HCT116 (cell line): Measurements from ENCODE around the gene APOM. TPM values are rescaled to one million over a fixed set of nuclear protein-coding genes. Genes with fewer than 3 reads are reported as not detected.

Experiments used
- ATAC-seq: fragments of 200-7000 bp; cut with Tn5 transposase; 2 replicates; pipeline ENCODE4 v1.9.1; 2020; ENCODE audit warnings: mild to moderate bottlenecking, moderate library complexity
- BruUV-seq: library from RNA; stranded (reverse); fragments of 400-500 nt; replicated peaks from 2 replicates; lab custom pipeline; 2021; lab: Mats Ljungman, UMichigan
- CTCF ChIA-PET: fragments of 300-600 bp; sonication (Branson Sonifier 250); formaldehyde crosslinking; loops from one replicate; lab custom pipeline; 2021; ENCODE audit warnings: antibody characterized with exemption; lab: Charles Lee
- POLR2A ChIA-PET: fragments of 300-600, 350-600 bp; sonication (Branson Sonifier 250); formaldehyde crosslinking; loops from one replicate; lab custom pipeline; 2021; ENCODE audit warnings: antibody characterized with exemption; lab: Charles Lee
- RAD21 ChIA-PET, 2 experiments: fragments of 300-600 bp; sonication (Branson Sonifier 250); formaldehyde crosslinking; loops; one replicate each; lab custom pipeline; 2023; ENCODE audit warnings: low total read pairs in 2 of 2; ENCODE audit not compliant: uncharacterized antibody in 2 of 2, unreplicated experiment in 2 of 2, low non-redundant PET in 1 of 2; lab: Charles Lee
- DNase-seq: peaks from one replicate; pipeline ENCODE4 v3.0.0-alpha.2; 2010; ENCODE audit warnings: low read depth, low spot score
- H2AFZ ChIP-seq: fragments of 200-600 bp; shearing (Covaris generic), sonication (generic); 2 replicates; pipeline ENCODE4 v1.6.1; 2017; ENCODE audit warnings: low read depth, mixed run types, mixed read lengths, antibody characterized with exemption, low read length; ENCODE audit not compliant: poor library complexity, severe bottlenecking
- H3K27ac ChIP-seq: 2 replicates; pipeline ENCODE4 v1.5.1; 2012; ENCODE audit warnings: low read depth, low read length
- H3K27me3 ChIP-seq: fragments of 200-600 bp; sonication (generic); 2 replicates; pipeline ENCODE4 v1.6.1; 2016; ENCODE audit warnings: mixed run types, low read length, mixed read lengths; ENCODE audit not compliant: insufficient read depth
- H3K36me3 ChIP-seq, 2 experiments: fragments of 200-500 bp in 1 of 2; fragments of 200-600 bp in 1 of 2; sonication (Bioruptor generic) in 1 of 2; sonication (generic) in 1 of 2; 2 replicates each; pipeline versions ENCODE4 v1.5.1 to v1.6.1; 2014 to 2016; ENCODE audit warnings: low read length in 2 of 2, inconsistent platforms in 1 of 2, mixed read lengths in 1 of 2, mixed run types in 1 of 2; ENCODE audit not compliant: insufficient read depth in 2 of 2, control insufficient read depth in 1 of 2
- H3K4me1 ChIP-seq, 2 experiments: fragments of 200-600 bp in 1 of 2; sonication (generic) in 1 of 2; 2 replicates each; pipeline versions ENCODE4 v1.5.1 to v1.6.1; 2012 to 2017; ENCODE audit warnings: low read length in 2 of 2, inconsistent platforms in 1 of 2, mild to moderate bottlenecking in 1 of 2, mixed read lengths in 1 of 2, mixed run types in 1 of 2, moderate library complexity in 1 of 2; ENCODE audit not compliant: insufficient read depth in 2 of 2, control insufficient read depth in 1 of 2
- H3K4me2 ChIP-seq: fragments of 200-600 bp; sonication (generic); 2 replicates; pipeline ENCODE4 v1.6.1; 2017; ENCODE audit warnings: mixed run types, low read length, mixed read lengths
- H3K4me3 ChIP-seq, 2 experiments: fragments of 200-600 bp in 1 of 2; sonication (generic) in 1 of 2; replicated peaks in 1 of 2; 2 replicates each; pipeline ENCODE4 v1.5.1; 2011 to 2016; ENCODE audit warnings: low read length in 2 of 2, control low read depth in 1 of 2, low read depth in 1 of 2, mild to moderate bottlenecking in 1 of 2, mixed read lengths in 1 of 2, mixed run types in 1 of 2
- H3K79me2 ChIP-seq: fragments of 200-600 bp; sonication (generic); 2 replicates; pipeline ENCODE4 v1.6.1; 2017; ENCODE audit warnings: mild to moderate bottlenecking, mixed run types, low read length, moderate library complexity, mixed read lengths; ENCODE audit not compliant: insufficient read depth
- H3K9ac ChIP-seq: fragments of 200-600 bp; sonication (generic); 2 replicates; pipeline ENCODE4 v1.6.1; 2016; ENCODE audit warnings: low read length, mixed read lengths
- H3K9me2 ChIP-seq: fragments of 200-600 bp; sonication (generic), shearing (Covaris generic); 2 replicates; pipeline ENCODE4 v1.6.1; 2017; ENCODE audit warnings: mixed run types, mild to moderate bottlenecking, moderate library complexity; ENCODE audit not compliant: insufficient read depth
- H3K9me3 ChIP-seq, 2 experiments: fragments of 200-500 bp in 1 of 2; fragments of 200-600 bp in 1 of 2; sonication (Bioruptor generic) in 1 of 2; sonication (generic) in 1 of 2; 2 replicates each; pipeline ENCODE4 v1.6.1; 2014 to 2017; ENCODE audit warnings: low read length in 2 of 2, mixed read lengths in 2 of 2, inconsistent platforms in 1 of 2, low read depth in 1 of 2, mild to moderate bottlenecking in 1 of 2, mixed run types in 1 of 2, moderate library complexity in 1 of 2; ENCODE audit not compliant: control insufficient read depth in 1 of 2, insufficient read depth in 1 of 2
- H4K20me1 ChIP-seq: fragments of 200-600 bp; sonication (generic), shearing (Covaris generic); 2 replicates; pipeline ENCODE4 v1.6.1; 2017; ENCODE audit warnings: mixed run types, mild to moderate bottlenecking, moderate library complexity; ENCODE audit not compliant: insufficient read depth
- ATF3 ChIP-seq: IDR thresholded peaks from 2 replicates; pipeline ENCODE4 v1.6.1; 2012
- EZH2 ChIP-seq: fragments of 200-600 bp; sonication (generic); IDR thresholded peaks from 2 replicates; pipeline ENCODE4 v1.6.1; 2017; ENCODE audit warnings: antibody characterized with exemption, mixed run types
- FOSL1 ChIP-seq: IDR thresholded peaks from 2 replicates; pipeline ENCODE4 v1.6.1; 2012; ENCODE audit warnings: low read depth
- JUND ChIP-seq: IDR thresholded peaks from 2 replicates; pipeline ENCODE4 v1.6.1; 2012
- MAX ChIP-seq: IDR thresholded peaks from 2 replicates; pipeline ENCODE4 v1.6.1; 2012
- POLR2AphosphoS5 ChIP-seq: IDR thresholded peaks from 2 replicates; pipeline ENCODE4 v1.6.1; 2011; ENCODE audit warnings: mild to moderate bottlenecking, low read depth, low read length, moderate library complexity
- SRF ChIP-seq: IDR thresholded peaks from 2 replicates; pipeline ENCODE4 v1.6.1; 2012; ENCODE audit warnings: low read depth
- intact Hi-C: fragments of 100-400 bp; cut with micrococcal nuclease; formaldehyde crosslinking; loops from 2 replicates; pipeline ENCODE4 v1.10.0; 2022
- total RNA-seq: library from RNA; stranded (reverse); gene quantifications from one replicate; pipeline ENCODE4 v1.2.1, GENCODE V29; 2021; ENCODE audit not compliant: unreplicated experiment

Gene APOM
- total RNA-seq, 1 experiment from 2014 or later = 2.2 TPM

- no peaks in the 10 kb centered on the region for H3K4me1 ChIP-seq
- BruUV-seq = no TSS peak
- H3K4me2 ChIP-seq = no peak overlapping the region
- no peak overlapping the region for H3K9ac ChIP-seq
- CTCF ChIA-PET = no interaction called here
- no peak overlapping the region for H2AFZ ChIP-seq
- H3K36me3 ChIP-seq = peaks cover 59 to 95% of the 10 kb centered on the region in 2 experiments
- ATAC-seq = no peak
- RAD21 ChIA-PET = no interaction called here
- POLR2A ChIA-PET = interaction anchor here (0.7 kb wide), 1 partner anchor 9 kb away, joined by 3 read pairs; no protein-coding TSS in a partner anchor
- H3K4me3 ChIP-seq = no peak overlapping the region
- H4K20me1 ChIP-seq = no peaks in the 10 kb centered on the region
- no peaks in the 10 kb centered on the region for H3K27me3 ChIP-seq
- no peaks in the 10 kb centered on the region for H3K9me2 ChIP-seq
- H3K79me2 ChIP-seq = peaks cover 87% of the 10 kb centered on the region
- no peak overlapping the region for H3K27ac ChIP-seq
- H3K9me3 ChIP-seq = no peaks in the 10 kb centered on the region
- TF ChIP-seq POLR2AphosphoS5 (0 out of 2 replicates have a peak, but pooled peaks have one; percentile 20), ATF3 (no peak), SRF (no peak), JUND (no peak), FOSL1 (no peak), MAX (no peak)
- DNase-seq = no peak
- intact Hi-C loops = no loop called here
Measured at GRCh38 chr6:31629014-31629413, 26.7 kb upstream of the APOM start.

GRCh38 chr6:31630177-31630934, 25.3 kb upstream of the APOM start:
- Histone ChIP-seq H3K4me1 (no peaks in the 10 kb centered on the region), H3K9me3 (no peaks in the 10 kb centered on the region), H3K79me2 (peaks cover 81% of the 10 kb centered on the region), H3K27me3 (no peaks in the 10 kb centered on the region), H2AFZ (no peak overlapping the region), H3K4me2 (no peak overlapping the region), H3K27ac (no peak overlapping the region), H3K4me3 (no peak overlapping the region), H4K20me1 (no peaks in the 10 kb centered on the region), H3K9ac (no peak overlapping the region), H3K36me3 (peaks cover 64 to 95% of the 10 kb centered on the region in 2 experiments), H3K9me2 (no peaks in the 10 kb centered on the region)
- DNase-seq = no peak
- TF ChIP-seq POLR2AphosphoS5 = 0 out of 2 replicates have a peak, but pooled peaks have one; percentile 10
- no peak for TF ChIP-seq EZH2
- POLR2A ChIA-PET = no interaction called here
- RAD21 ChIA-PET = no interaction called here
- CTCF ChIA-PET = no interaction called here
- BruUV-seq = no TSS peak
- ATAC-seq = no peak
- intact Hi-C loops = no loop called here
